Thyroid gland (tissue), 4 donors: Measurements from ENCODE around the gene AFAP1L1.

Experiments used
- POLR2A ChIP-seq, 2 donors: fragments of 450-650 bp; IDR thresholded peaks; one replicate each; pipeline ENCODE4 v1.6.1; 2017; ENCODE audit warnings: antibody characterized with exemption in 2 of 2, mild to moderate bottlenecking in 2 of 2, moderate library complexity in 1 of 2
- TF ChIP-seq, protein P1 (sequence below), 6 experiments: fragments of 200-600 bp in 3 of 6; fragments of 450-650 bp in 3 of 6; sonication (generic) in 3 of 6; IDR thresholded peaks; one replicate each; pipeline ENCODE4 v1.5.1; 2016 to 2019; ENCODE audit warnings: antibody characterized with exemption in 6 of 6, mild to moderate bottlenecking in 2 of 6, inconsistent platforms in 1 of 6, moderate library complexity in 1 of 6

DNA sequence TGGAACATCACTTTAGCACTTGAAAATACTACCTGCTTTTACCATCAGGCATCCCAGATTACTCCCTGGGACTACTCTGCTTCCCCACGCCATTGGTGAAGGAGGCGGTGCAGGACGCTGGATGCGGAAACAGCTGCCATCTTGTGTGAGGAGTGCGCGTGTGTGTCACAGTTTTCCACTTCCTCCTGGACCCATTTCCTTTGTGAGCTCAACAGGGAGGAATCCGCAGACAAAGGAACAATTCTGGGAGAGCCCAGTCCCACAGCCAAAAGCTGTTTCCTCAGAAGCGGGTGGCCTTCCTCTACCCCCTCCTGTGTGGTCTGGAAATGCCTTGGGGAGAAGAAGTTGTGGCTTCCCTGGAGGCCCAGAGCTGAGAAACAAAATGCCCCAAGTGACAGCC is 16.8 kb downstream of the AFAP1L1 start:
- no peak for TF ChIP-seq POLR2A (IDR thresholded peaks at IDR 0.05)
- TF ChIP-seq, protein P1, sequence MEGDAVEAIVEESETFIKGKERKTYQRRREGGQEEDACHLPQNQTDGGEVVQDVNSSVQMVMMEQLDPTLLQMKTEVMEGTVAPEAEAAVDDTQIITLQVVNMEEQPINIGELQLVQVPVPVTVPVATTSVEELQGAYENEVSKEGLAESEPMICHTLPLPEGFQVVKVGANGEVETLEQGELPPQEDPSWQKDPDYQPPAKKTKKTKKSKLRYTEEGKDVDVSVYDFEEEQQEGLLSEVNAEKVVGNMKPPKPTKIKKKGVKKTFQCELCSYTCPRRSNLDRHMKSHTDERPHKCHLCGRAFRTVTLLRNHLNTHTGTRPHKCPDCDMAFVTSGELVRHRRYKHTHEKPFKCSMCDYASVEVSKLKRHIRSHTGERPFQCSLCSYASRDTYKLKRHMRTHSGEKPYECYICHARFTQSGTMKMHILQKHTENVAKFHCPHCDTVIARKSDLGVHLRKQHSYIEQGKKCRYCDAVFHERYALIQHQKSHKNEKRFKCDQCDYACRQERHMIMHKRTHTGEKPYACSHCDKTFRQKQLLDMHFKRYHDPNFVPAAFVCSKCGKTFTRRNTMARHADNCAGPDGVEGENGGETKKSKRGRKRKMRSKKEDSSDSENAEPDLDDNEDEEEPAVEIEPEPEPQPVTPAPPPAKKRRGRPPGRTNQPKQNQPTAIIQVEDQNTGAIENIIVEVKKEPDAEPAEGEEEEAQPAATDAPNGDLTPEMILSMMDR (IDR thresholded peaks at IDR 0.05): no peak
